Endodermal cell (in vitro differentiated cells): ENCODE measurements around the gene ZNF714. TPM values are rescaled to one million over a fixed set of nuclear protein-coding genes. Genes with fewer than 3 reads are reported as not detected.

ENCODE experiments used
- DNase-seq: peaks from one replicate; pipeline ENCODE4 v3.0.0-alpha.2; 2017
- H3K27ac ChIP-seq: 2 replicates; pipeline ENCODE4 v1.5.1; 2013; ENCODE audit warnings: mild to moderate bottlenecking, low read depth, low read length, moderate library complexity
- H3K27me3 ChIP-seq: 2 replicates; pipeline ENCODE4 v1.6.1; 2013; ENCODE audit warnings: mild to moderate bottlenecking, low read length, moderate library complexity; ENCODE audit not compliant: insufficient read depth, control insufficient read depth, poor library complexity, severe bottlenecking
- H3K36me3 ChIP-seq: 2 replicates; pipeline ENCODE4 v1.7.0; 2013; ENCODE audit warnings: mild to moderate bottlenecking, low read length, moderate library complexity; ENCODE audit not compliant: control insufficient read depth, insufficient read depth
- H3K4me1 ChIP-seq: one replicate; pipeline ENCODE4 v1.7.0; 2013; ENCODE audit warnings: low read length; ENCODE audit not compliant: control insufficient read depth, insufficient read depth
- H3K4me3 ChIP-seq: 2 replicates; pipeline ENCODE4 v1.5.1; 2013; ENCODE audit warnings: mild to moderate bottlenecking, low read length, moderate library complexity
- H3K9ac ChIP-seq: 2 replicates; pipeline ENCODE4 v1.6.1; 2013; ENCODE audit warnings: mild to moderate bottlenecking, low read length, moderate library complexity; ENCODE audit not compliant: poor library complexity, severe bottlenecking; ENCODE audit errors: extremely low read depth
- H3K9me3 ChIP-seq: 2 replicates; pipeline ENCODE4 v1.6.1; 2013; ENCODE audit warnings: mild to moderate bottlenecking, low read length, moderate library complexity; ENCODE audit not compliant: control insufficient read depth
- H3K27ac Mint-ChIP-seq: 2 replicates; pipeline ENCODE4 v1.8.0; 2020; ENCODE audit warnings: mixed read lengths
- H3K27me3 Mint-ChIP-seq: 2 replicates; pipeline ENCODE4 v1.8.0; 2021; ENCODE audit warnings: mild to moderate bottlenecking, mixed read lengths; ENCODE audit not compliant: insufficient read depth
- H3K36me3 Mint-ChIP-seq: 2 replicates; pipeline ENCODE4 v1.8.0; 2020; ENCODE audit warnings: low read depth, mixed read lengths
- H3K4me1 Mint-ChIP-seq: 2 replicates; pipeline ENCODE4 v1.8.0; 2020; ENCODE audit warnings: mixed read lengths
- H3K4me3 Mint-ChIP-seq: 2 replicates; pipeline ENCODE4 v1.8.0; 2020; ENCODE audit warnings: mild to moderate bottlenecking, moderate library complexity, mixed read lengths
- H3K9me3 Mint-ChIP-seq: 2 replicates; pipeline ENCODE4 v1.8.0; 2020; ENCODE audit warnings: mild to moderate bottlenecking, mixed read lengths
- CTCF ChIP-seq: fragments of 200-600 bp; sonication (generic); conservative IDR thresholded peaks from 2 replicates; pipeline ENCODE4 v1.5.0; 2021; ENCODE audit warnings: antibody characterized with exemption, mild to moderate bottlenecking
- WGBS, 2 experiments: methylation state at CpG; one replicate each; pipeline versions ENCODE4 v1.1.5 to v1.1.7; 2013; ENCODE audit warnings: missing lambda C conversion rate in 2 of 2, mixed read lengths in 1 of 2; ENCODE audit not compliant: insufficient coverage in 1 of 2, insufficient read length in 1 of 2; 5-methylcytosine and 5-hydroxymethylcytosine counted together
- total RNA-seq, 2 donors: library from RNA; stranded (reverse); fragmentation: NEBNext Ultra II Directional in 1 of 2; extraction: Animal tissue kit (Norgen Biotek cat#: 25700) in 1 of 2; gene quantifications; 2 replicates in 1 of 2; 3 replicates in 1 of 2; pipeline ENCODE4 v1.2.1, GENCODE V29; 2021

The ZNF714 gene
- total RNA-seq, 2 donors from 2014 or later, result 50.0 to 63.8 TPM

- Mint-ChIP-seq H3K27me3 (no peaks in the 10 kb centered on the region), H3K4me1 (peaks cover 11% of the 10 kb centered on the region), H3K9me3 (peaks cover 17% of the 10 kb centered on the region), H3K4me3 (no peak overlapping the region), H3K36me3 (peaks cover 30% of the 10 kb centered on the region), H3K27ac (no peak overlapping the region)
- Histone ChIP-seq H3K27me3 (no peaks in the 10 kb centered on the region), H3K4me1 (no peaks in the 10 kb centered on the region), H3K9me3 (peaks cover 24% of the 10 kb centered on the region), H3K27ac (no peak overlapping the region), H3K36me3 (peaks cover 13% of the 10 kb centered on the region), H3K4me3 (no peak overlapping the region), H3K9ac (no peak overlapping the region)
- DNase-seq, result no peak
- no peak for TF ChIP-seq CTCF
- 0 to 50% methylated on average over 1 to 2 of the region's 2 CpGs for WGBS, 2 experiments
These were observed 45.0 kb downstream of the ZNF714 start for GRCh38 chr19:21127001-21127400.

GRCh38 chr19:21127898-21128297 is 45.9 kb downstream of the ZNF714 start:
- Mint-ChIP-seq H3K36me3 (peaks cover 21% of the 10 kb centered on the region), H3K9me3 (peaks cover 17% of the 10 kb centered on the region)

GRCh38 chr19:21128901-21129698 is 47.1 kb downstream of the ZNF714 start:
- H3K36me3 Mint-ChIP-seq, result peaks cover 17% of the 10 kb centered on the region
- peaks cover 27% of the 10 kb centered on the region for H3K9me3 Mint-ChIP-seq
- WGBS, 2 experiments, result 92 to 96% methylated on average over 6 of the region's 6 CpGs

More at GRCh38 chr19:21127898-21128297, 45.9 kb downstream of the ZNF714 start:
- TF ChIP-seq CTCF, result no peak
- no peak overlapping the region for H3K27ac ChIP-seq
- no peaks in the 10 kb centered on the region for H3K27me3 ChIP-seq
- Mint-ChIP-seq H3K27ac (no peak overlapping the region), H3K4me3 (no peak overlapping the region), H3K27me3 (no peaks in the 10 kb centered on the region), H3K4me1 (peaks cover 11% of the 10 kb centered on the region)
- H3K9ac ChIP-seq, result no peak overlapping the region
- H3K36me3 ChIP-seq, result peaks cover 4% of the 10 kb centered on the region
- DNase-seq, result no peak
- peaks cover 15% of the 10 kb centered on the region for H3K9me3 ChIP-seq
- 69% methylated on average over 4 of the region's 4 CpGs; no CpG with 5 or more reads in 1 of the 2 experiments for WGBS, 2 experiments
- no peaks in the 10 kb centered on the region for H3K4me1 ChIP-seq
- H3K4me3 ChIP-seq, result no peak overlapping the region

More at GRCh38 chr19:21128901-21129698, 47.1 kb downstream of the ZNF714 start:
- Mint-ChIP-seq H3K4me3 (no peak overlapping the region), H3K4me1 (peaks cover 11% of the 10 kb centered on the region), H3K27ac (no peak overlapping the region), H3K27me3 (no peaks in the 10 kb centered on the region)
- Histone ChIP-seq H3K27me3 (no peaks in the 10 kb centered on the region), H3K27ac (no peak overlapping the region), H3K9ac (no peak overlapping the region), H3K9me3 (peaks cover 15% of the 10 kb centered on the region), H3K4me3 (no peak overlapping the region), H3K36me3 (no peaks in the 10 kb centered on the region), H3K4me1 (no peaks in the 10 kb centered on the region)
- no peak for DNase-seq
- TF ChIP-seq CTCF, result no peak
